Stimulated activated CD4-positive, alpha-beta T cell treated with anti-CD3 and anti-CD28 coated beads, Interleukin-1b, Interleukin-23, amount 100 ng/mL, for 1 hour (primary cell): ENCODE data around the gene NFXL1.
A peak's percentile ranks its signal among the peaks of the same experiment; 100 is the strongest.
"Not testable (repeated sequence)": the region's sequence is repeated elsewhere in the genome, so short reads cannot be mapped to it uniquely, and the experiment has no call there.

Source experiments
- DNase-seq, 2 donors: peaks; one replicate each; pipeline ENCODE4 v3.0.0-alpha.2; 2020; ENCODE audit warnings: low read depth in 2 of 2

Gene NFXL1

GRCh38 chr4:47914220-47914925 is at the start of gene NFXL1:
Gene NFXL1 (minus strand): TSS chr4:47914583. CDS start chr4:47914203, 380 bp downstream.
- DNase-seq: peak; percentile 84 to 89

- DNase-seq: no peak
Observed at GRCh38 chr4:47954677-47955076, 40.3 kb upstream of the NFXL1 start.

- DNase-seq: no peak
Observed at GRCh38 chr4:47954245-47954644, 39.9 kb upstream of the NFXL1 start.

DNA sequence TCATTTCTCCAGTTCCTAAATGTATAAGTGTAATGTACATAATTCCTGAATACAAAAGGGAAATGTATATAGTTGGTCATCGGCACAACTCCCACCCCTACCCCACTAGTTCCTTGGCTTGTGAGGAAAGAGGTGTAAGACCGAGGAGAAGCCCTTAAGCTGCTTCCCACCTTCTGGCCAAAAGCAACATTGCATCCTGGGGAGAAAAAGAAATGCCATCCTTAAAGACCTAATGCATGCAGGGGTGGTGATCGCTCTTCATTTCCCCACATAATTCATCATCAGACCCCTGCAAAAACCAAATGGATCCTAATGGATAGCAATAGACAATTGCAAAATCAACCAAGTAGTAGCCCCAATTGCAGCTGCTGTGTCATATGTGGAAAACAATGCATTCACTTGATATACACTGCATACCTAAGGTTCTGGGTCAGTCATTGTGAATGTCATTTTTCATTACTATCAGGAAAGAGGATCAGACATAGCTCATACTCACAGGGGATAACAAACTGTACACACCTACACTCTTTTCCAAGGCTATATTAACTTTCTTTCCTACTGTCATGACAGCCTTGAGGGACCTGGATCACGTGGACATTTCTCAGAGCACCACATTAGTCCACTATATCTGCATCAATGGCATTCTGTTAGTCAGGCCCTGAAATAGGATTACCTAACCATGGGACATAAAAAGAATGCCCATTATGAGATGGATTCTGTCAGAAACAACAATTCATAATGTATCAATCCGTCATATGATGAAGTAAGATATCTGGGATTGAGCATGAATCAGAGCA is 31.7 kb upstream of the NFXL1 start:
- DNase-seq: no peak

GRCh38 chr4:47942081-47942819 is 27.9 kb upstream of the NFXL1 start:
- no peak for DNase-seq

DNA sequence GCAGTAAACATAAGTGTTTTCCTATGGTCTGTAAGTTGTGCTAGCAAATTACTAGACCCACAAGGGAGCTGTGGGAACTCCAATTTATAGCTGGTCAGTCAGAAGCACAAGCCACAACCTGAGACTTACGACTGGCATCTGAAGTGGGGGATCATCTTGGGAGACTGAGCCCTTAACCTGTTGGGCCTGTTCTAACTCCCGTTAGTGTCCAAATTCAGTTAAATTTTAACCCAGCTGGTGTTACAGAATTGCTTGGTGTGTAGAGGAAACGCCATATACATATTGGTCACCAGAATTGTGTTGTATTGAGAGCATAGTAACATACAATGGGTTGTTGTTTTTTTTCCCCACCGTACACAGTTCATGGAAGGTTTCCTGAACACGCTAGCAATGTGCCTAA is 25.1 kb upstream of the NFXL1 start:
- DNase-seq: no peak

GRCh38 chr4:47936336-47936735 is 22.0 kb upstream of the NFXL1 start:
- DNase-seq: no peak

GRCh38 chr4:47933840-47934239 is 19.5 kb upstream of the NFXL1 start:
- DNase-seq: no peak

GRCh38 chr4:47930971-47931804 is 16.8 kb upstream of the NFXL1 start:
- DNase-seq: no peak

DNA sequence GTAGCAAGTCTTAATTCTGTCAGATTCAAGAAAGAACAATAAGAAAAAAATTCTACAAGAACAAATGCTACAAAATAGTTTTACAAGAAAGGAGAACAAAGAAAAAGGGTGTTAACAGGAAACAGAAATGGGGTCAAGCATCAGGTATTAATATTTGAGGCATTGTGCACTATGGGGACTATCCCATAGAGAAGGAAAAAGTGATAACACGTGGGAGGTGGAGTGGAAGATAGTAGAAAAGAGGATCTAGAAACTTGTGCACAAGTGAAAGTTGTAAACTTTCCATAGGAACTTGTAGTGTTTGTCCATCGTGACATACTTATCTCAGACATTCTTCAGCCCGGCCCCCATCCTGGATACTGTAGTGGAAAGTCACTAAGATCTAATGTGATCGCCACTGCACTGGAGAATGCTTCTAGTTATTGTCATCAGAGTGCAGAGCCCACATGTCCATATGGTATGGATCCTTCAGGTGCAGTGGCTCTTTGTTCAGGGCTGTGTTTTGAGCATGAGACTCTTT is 15.4 kb upstream of the NFXL1 start:
- no peak for DNase-seq

- DNase-seq: peak in 1 of 2 donors; percentile 6
Observed at GRCh38 chr4:47926667-47927258, 12.4 kb upstream of the NFXL1 start.

DNA sequence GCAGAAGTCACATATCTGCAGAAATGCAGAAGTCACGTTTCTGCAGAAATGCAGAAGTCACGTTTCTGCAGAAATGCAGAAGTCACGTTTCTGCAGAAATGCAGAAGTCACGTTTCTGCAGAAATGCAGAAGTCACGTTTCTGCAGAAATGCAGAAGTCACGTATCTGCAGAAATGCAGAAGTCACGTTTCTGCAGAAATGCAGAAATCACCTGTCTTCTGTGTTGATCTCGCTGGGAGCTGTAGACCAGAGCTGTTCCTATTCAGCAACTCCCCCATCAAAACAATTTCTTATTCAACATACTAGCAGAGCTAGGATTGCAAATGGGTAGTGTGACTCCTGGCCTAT is 8.9 kb upstream of the NFXL1 start:
- DNase-seq: not testable (repeated sequence)

- not testable (repeated sequence) for DNase-seq
Observed at GRCh38 chr4:47922436-47923260, 8.3 kb upstream of the NFXL1 start.

GRCh38 chr4:47917163-47917562 is 2.8 kb upstream of the NFXL1 start:
- DNase-seq: not testable (repeated sequence)

DNA sequence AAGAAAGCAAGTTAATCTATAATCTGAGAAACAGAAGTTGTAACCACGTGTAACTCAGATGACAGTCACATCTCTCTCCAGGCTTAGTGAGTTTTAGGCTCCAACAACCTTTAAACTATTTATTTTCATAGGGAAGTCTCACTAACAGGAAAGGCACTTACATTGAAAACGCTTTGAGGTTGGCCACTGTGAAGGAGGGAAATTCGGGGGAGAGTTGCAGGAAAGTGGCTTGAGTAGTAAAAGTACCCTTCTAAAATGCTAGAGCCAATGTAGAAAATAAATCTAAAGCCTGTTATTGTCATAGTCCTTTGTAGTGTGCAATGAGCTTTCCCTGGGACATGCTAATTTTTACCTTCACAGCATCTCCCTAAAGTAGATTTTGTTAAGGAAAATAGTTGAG is 995 bp upstream of the NFXL1 start:
- no peak for DNase-seq

DNA sequence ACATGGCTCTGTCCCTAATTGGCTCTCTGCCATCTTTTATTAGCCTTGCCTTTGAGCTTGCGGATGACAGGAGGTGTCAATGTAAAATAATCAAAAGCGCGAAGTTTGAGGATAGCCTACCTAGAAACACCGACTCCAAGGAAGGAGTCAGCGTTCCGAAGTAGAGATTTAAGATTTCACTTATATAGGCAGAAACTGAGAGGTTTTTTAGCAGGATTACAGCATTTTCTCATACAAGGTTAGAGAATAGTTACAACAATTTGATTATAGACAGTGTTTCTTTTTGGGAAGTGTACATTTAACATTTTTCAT is 499 bp upstream of the NFXL1 start:
- DNase-seq: no peak

GRCh38 chr4:47913861-47914219 is 543 bp downstream of the NFXL1 start:
- DNase-seq: no peak

DNA sequence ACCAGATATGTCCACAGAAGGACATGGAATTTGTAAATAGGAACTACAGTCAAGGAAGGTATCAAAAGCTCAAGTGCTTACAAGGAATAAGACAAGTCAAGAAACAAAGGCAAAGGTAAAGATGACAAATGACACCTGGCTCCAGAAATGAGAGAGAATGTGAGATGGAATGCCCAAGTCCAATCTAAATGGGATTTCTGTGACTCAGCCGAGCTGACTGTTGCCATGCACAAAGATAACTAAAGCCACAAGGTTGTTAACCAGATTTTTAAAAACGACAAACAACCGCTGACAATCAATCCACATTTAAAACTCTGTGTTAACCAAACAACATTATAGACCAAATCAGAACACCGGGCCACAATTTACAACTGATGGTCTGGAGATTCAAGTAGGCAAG is 1.1 kb downstream of the NFXL1 start:
- no peak for DNase-seq

DNA sequence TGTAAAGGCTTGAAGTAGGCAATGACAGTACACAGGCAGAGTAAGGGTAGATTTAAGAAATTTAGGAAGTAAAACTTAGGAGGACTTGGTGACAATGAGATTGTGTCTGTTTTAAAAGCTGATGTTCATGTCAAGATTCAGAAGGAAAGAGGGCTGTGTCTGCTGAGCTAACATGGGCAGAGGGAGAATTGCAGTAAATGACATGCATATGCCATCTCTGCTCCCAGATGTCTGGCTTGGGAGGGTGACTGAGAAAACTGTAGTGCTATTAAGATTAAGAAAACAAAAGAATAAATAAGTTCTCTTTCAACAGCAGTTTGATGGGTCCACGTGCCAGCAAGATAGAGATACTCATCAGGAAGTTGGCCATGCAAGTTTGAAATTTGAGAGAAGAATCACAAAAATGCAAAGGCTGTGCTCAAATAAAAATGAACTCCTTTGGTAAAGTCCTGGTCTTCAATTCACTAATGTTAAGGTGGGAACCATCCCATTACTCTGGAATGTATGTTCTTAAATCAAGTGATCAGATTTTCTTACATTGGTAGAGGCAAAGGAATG is 7.2 kb downstream of the NFXL1 start:
- DNase-seq: no peak

- DNase-seq: no peak
Observed at GRCh38 chr4:47899639-47900038, 14.7 kb downstream of the NFXL1 start.
